A673 (cell line): Measurements from ENCODE around the gene MTHFD2.

Experiments
- EZH2 ChIP-seq: fragments of 200-600 bp; sonication (generic); IDR thresholded peaks from 2 replicates; pipeline ENCODE4 v1.6.1; 2017; ENCODE audit warnings: borderline replicate concordance, low read depth, mild to moderate bottlenecking, mixed read lengths, antibody characterized with exemption, low read length; ENCODE audit not compliant: poor library complexity, severe bottlenecking
- TF ChIP-seq, protein P1 (sequence below): fragments of 300-800, 200-600 bp; sonication (generic); conservative IDR thresholded peaks from 2 replicates; pipeline ENCODE4 v1.5.1; 2017; ENCODE audit warnings: low read depth, mild to moderate bottlenecking, antibody characterized with exemption, low read length, moderate library complexity, mixed read lengths

DNA sequence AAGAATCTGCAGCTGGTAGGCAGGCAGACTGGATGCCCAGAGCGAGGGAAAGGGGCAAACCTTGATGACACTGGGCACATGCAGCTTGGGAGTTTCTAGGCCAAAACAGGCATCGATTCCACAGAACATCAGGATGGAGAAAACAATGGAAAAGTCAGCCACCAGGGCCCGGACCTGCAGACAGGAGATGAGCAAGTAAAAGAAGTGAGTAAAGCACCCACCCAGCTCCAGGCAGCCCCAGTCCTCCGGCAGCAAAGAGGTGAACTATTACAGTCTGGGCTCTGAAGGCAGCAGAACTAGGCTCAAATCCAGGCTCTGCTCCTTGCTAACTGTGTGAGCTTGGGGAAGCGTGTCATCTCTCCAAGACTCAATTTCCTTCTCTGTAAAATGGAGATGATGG lies 36.6 kb downstream of the MTHFD2 start:
- no peak for TF ChIP-seq EZH2
- TF ChIP-seq, protein P1, sequence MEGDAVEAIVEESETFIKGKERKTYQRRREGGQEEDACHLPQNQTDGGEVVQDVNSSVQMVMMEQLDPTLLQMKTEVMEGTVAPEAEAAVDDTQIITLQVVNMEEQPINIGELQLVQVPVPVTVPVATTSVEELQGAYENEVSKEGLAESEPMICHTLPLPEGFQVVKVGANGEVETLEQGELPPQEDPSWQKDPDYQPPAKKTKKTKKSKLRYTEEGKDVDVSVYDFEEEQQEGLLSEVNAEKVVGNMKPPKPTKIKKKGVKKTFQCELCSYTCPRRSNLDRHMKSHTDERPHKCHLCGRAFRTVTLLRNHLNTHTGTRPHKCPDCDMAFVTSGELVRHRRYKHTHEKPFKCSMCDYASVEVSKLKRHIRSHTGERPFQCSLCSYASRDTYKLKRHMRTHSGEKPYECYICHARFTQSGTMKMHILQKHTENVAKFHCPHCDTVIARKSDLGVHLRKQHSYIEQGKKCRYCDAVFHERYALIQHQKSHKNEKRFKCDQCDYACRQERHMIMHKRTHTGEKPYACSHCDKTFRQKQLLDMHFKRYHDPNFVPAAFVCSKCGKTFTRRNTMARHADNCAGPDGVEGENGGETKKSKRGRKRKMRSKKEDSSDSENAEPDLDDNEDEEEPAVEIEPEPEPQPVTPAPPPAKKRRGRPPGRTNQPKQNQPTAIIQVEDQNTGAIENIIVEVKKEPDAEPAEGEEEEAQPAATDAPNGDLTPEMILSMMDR: no peak
